Right cardiac atrium (tissue), 5 donors: ENCODE data around the gene SORL1. TPM values are rescaled to one million over a fixed set of nuclear protein-coding genes. Genes with fewer than 3 reads are reported as not detected.

Experiments used
- ATAC-seq, 2 donors: fragments of 200-7000 bp; cut with Tn5 transposase; one replicate each; pipeline versions ENCODE4 v1.8.0 to v1.9.1; 2020; ENCODE audit warnings: moderate library complexity in 2 of 2, mild to moderate bottlenecking in 1 of 2
- DNase-seq, 3 donors: peaks; one replicate each; pipeline ENCODE4 v3.0.0-alpha.2; 2020
- H3K27ac ChIP-seq: one replicate; pipeline ENCODE4 v1.5.1; 2013; ENCODE audit warnings: mild to moderate bottlenecking, low read length, control low read depth, moderate library complexity
- H3K27me3 ChIP-seq: one replicate; pipeline ENCODE4 v1.6.1; 2013; ENCODE audit not compliant: control insufficient read depth, insufficient read depth
- H3K4me1 ChIP-seq: one replicate; pipeline ENCODE4 v1.6.1; 2013; ENCODE audit warnings: low read length; ENCODE audit not compliant: control insufficient read depth, insufficient read depth
- H3K4me3 ChIP-seq: one replicate; pipeline ENCODE4 v1.5.1; 2013; ENCODE audit warnings: low read length, control low read depth
- H3K9me3 ChIP-seq: one replicate; pipeline ENCODE4 v1.6.1; 2013; ENCODE audit warnings: low read length; ENCODE audit not compliant: control insufficient read depth
- WGBS: extraction: QIAGEN DNeasy Blood & Tissue Kit; methylation state at CpG from one replicate; pipeline ENCODE4 v1.1.7; 2013; 5-methylcytosine and 5-hydroxymethylcytosine counted together
- intact Hi-C, 4 donors: fragments of 100-400 bp; cut with DNase I; formaldehyde crosslinking; loops; one replicate each; pipeline versions ENCODE4 v1.11.0 to v1.14.0; 2022 to 2023
- polyA plus RNA-seq: library from polyadenylated mRNA; stranded (reverse); fragments of 200-250 nt; gene quantifications from one replicate; pipeline ENCODE4 v1.2.3, GENCODE V29; 2013
- total RNA-seq, 4 donors: library from RNA; stranded (reverse); fragmentation: NEBNext Ultra II Directional; extraction: Animal tissue kit (Norgen Biotek cat#: 25700); gene quantifications; one replicate each; pipeline ENCODE4 v1.2.1, GENCODE V29; 2021
- donor health status: healthy with polysubstance abuse.
- donor health status: DM: no; HTN: yes; CAD: no.
- donor health status: DM: no; HTN: no; CAD: no.
- donor health status: DM: no; HTN: yes; CAD: no; lungs with severe emphysema.
- donor health status: DM: yes; HTN: yes; CAD: no.

SORL1 gene
- total and polyA plus RNA-seq, 5 donors: 0.57 to 9.2 (median 5.3) TPM

- Histone ChIP-seq H3K9me3 (no peaks in the 10 kb centered on the region), H3K4me1 (no peaks in the 10 kb centered on the region), H3K27me3 (no peaks in the 10 kb centered on the region), H3K4me3 (no peak overlapping the region), H3K27ac (no peak overlapping the region)
- ATAC-seq: no peak
- DNase-seq: no peak
- intact Hi-C loops: no loop called here
- WGBS: 91% methylated on average over 2 of the region's 2 CpGs
These were observed 10.6 kb upstream of the SORL1 start for GRCh38 chr11:121441521-121441920.

DNA sequence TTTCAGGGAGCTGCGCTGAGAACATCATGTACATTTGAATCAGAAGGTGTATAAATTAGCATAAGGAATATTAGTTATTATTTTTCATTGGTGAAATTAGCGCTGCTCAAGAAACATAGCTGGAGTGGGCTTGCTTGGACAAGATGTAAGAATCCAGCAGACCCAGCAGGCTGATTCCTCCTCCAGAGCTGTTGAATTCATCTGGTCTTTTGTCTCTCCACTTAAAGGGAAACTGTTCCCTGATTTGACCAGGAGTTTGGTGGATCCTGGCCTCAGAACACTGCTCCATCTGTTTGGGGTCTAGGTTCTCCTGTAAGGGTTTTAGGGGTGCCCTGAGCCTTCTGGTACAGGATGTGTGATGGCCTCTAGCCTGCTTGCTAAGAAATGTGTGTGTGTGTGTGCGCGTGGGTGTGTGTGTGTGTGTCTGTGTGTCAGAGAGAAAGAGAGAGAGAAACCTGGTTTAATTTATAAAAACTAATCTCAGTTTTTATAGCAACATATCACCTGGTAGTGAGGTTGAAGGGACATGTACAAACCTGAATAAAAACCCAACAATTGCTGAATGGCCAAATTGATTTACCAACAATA lies 8.3 kb upstream of the SORL1 start:
- WGBS: 94% methylated on average over 4 of the region's 4 CpGs
- H3K4me1 ChIP-seq: no peaks in the 10 kb centered on the region
- ATAC-seq (no peak), DNase-seq (no peak)
- no peak overlapping the region for H3K4me3 ChIP-seq
- no peaks in the 10 kb centered on the region for H3K27me3 ChIP-seq
- no peak overlapping the region for H3K27ac ChIP-seq
- H3K9me3 ChIP-seq: no peaks in the 10 kb centered on the region
- intact Hi-C loops: no loop called here

DNA sequence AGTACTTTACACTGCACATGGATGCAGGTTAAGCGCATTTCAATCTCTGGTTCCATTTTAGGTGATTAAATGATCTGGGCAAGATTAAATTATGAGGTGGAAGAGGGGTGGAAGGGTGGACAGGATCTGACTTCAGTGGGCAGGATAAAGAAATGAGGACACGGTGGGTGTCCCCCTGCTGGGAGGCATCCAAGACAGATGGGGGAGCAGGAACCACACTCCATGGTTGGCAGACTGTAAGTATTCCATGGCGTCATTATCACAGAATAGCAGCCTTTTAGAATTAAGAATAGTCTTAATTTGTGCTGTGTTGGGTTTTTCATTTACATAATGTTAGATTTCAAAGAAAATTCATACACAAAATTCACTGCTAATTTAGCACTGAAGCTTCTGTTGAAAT lies 7.6 kb upstream of the SORL1 start:
- no peak for ATAC-seq
- DNase-seq: no peak
- WGBS: 70% methylated on average over 3 of the region's 3 CpGs
- intact Hi-C loops: no loop called here
- H3K4me3 ChIP-seq: no peak overlapping the region
- H3K27me3 ChIP-seq: no peaks in the 10 kb centered on the region
- no peak overlapping the region for H3K27ac ChIP-seq
- no peaks in the 10 kb centered on the region for H3K4me1 ChIP-seq
- no peaks in the 10 kb centered on the region for H3K9me3 ChIP-seq

DNA sequence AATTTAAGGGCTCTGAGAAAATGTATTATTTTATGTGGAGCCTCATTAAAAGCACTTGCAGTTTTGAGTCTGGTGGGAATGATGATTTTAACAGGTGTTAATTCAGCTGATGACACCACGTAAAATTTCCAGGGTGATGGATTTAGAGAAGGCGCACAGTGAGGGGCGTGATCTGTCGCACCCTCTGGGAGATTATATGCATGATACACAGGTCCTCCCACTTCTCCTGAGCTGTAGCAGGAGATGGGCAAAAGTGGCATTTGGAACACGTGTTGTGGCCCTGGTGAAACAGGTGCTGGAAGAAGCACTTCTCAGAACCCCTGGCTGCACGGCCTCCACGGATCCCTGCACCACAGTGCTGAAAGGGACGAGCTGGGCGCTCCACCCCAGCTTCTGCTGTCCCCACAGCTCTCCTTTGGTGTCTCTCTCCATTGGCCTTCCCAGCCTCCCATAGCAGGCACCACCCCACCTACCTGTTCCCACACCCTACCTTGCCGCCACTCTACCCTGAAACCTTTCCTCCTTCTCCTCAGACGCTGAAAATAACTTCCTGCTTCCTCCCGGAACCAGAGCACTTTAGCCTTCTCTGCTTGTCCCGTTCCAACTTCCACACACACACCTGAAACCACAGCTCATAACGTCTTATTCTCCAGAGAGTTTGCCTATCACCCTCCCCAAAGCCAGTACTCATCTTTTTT lies 6.9 kb upstream of the SORL1 start:
- Histone ChIP-seq H3K27me3 (no peaks in the 10 kb centered on the region), H3K9me3 (no peaks in the 10 kb centered on the region), H3K4me1 (no peaks in the 10 kb centered on the region), H3K27ac (no peak overlapping the region), H3K4me3 (no peak overlapping the region)
- ATAC-seq (no peak), DNase-seq (no peak)
- intact Hi-C loops: no loop called here
- 82% methylated on average over 14 of the region's 14 CpGs for WGBS

DNA sequence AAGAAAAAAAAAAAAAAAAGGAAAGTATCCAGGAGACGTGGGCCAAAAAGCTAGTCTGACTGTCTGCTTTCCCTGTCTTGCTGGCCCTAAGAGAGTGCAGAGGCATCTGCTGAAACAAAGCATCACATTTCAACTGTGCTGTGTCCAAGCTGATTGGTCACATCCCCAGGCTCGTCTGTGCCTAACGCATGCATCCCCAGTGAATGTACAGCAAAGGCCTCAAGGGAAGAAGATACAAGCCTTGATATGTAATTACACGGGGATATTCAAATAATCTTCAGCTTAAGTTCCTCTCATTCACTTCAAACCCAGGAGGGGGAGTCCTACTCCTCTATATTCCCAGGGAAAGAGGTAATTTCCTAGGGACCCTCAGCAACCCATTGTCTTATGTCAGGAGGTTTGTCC lies 5.4 kb upstream of the SORL1 start:
- intact Hi-C loops: no loop called here
- 36% methylated on average over 4 of the region's 4 CpGs for WGBS
- H3K9me3 ChIP-seq: no peaks in the 10 kb centered on the region
- no peak overlapping the region for H3K4me3 ChIP-seq
- no peaks in the 10 kb centered on the region for H3K4me1 ChIP-seq
- H3K27me3 ChIP-seq: no peaks in the 10 kb centered on the region
- ATAC-seq (no peak), DNase-seq (no peak)
- no peak overlapping the region for H3K27ac ChIP-seq

- no peak overlapping the region for H3K4me3 ChIP-seq
- WGBS: 88% methylated on average over 4 of the region's 4 CpGs
- DNase-seq (no peak), ATAC-seq (no peak)
- no peaks in the 10 kb centered on the region for H3K27me3 ChIP-seq
- no peaks in the 10 kb centered on the region for H3K4me1 ChIP-seq
- no peaks in the 10 kb centered on the region for H3K9me3 ChIP-seq
- intact Hi-C loops: no loop called here
- no peak overlapping the region for H3K27ac ChIP-seq
These were observed 4.1 kb upstream of the SORL1 start for GRCh38 chr11:121448011-121448410.

DNA sequence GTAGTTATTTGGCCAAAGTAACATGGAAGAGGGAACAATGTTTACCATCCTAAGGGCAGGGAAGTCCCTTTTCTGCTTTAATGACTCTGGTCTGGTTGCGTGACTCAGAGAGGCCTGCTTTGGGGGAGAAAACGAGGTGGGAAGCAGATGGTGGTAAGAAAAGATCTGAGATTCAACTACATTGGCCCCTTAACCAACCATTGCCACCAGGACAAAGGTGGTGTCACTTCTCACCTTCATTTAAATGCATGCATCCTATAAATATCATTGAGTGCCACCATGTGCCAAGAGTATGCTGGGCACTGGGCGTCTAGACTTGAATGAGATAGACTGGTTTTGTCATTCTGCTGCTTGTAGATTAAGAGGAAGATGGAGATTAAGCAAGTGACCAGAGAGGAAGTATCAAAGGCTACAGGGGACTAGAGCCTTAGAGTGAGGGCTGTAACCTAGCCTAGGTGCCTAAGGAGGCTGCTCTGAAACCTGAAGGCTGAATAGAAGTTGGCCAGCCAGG lies 3.6 kb upstream of the SORL1 start:
- intact Hi-C loops: no loop called here
- no peak overlapping the region for H3K27ac ChIP-seq
- H3K4me1 ChIP-seq: no peaks in the 10 kb centered on the region
- DNase-seq: no peak
- 75% methylated on average over 3 of the region's 3 CpGs for WGBS
- H3K9me3 ChIP-seq: no peaks in the 10 kb centered on the region
- H3K27me3 ChIP-seq: no peaks in the 10 kb centered on the region
- ATAC-seq: no peak
- H3K4me3 ChIP-seq: no peak overlapping the region

DNA sequence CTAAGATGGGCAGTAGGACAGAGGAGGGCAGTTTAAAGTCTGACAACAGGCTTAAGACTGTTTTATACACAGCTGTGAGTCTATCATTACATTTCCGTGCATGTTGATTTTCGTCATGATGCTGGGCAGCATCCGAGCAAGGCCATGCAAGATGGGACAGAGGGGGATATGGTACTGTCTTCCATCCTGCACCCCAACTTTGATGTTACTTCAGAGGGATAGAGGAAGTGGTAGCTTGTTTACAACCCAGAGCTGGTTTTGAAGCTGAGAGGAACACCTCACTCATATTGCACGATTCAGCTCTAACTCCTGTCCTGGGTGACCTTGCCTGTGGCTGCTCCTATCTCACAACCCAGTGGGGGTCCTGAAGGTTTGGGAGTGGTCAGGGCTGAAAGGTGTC lies 3.0 kb upstream of the SORL1 start:
- H3K27ac ChIP-seq: no peak overlapping the region
- H3K27me3 ChIP-seq: no peaks in the 10 kb centered on the region
- DNase-seq (no peak), ATAC-seq (no peak)
- 85% methylated on average over 4 of the region's 4 CpGs for WGBS
- peaks cover 2% of the 10 kb centered on the region for H3K4me1 ChIP-seq
- H3K9me3 ChIP-seq: no peaks in the 10 kb centered on the region
- intact Hi-C loops: no loop called here
- no peak overlapping the region for H3K4me3 ChIP-seq

- H3K27me3 ChIP-seq: no peaks in the 10 kb centered on the region
- H3K4me3 ChIP-seq: no peak overlapping the region
- H3K27ac ChIP-seq: no peak overlapping the region
- H3K4me1 ChIP-seq: peaks cover 2% of the 10 kb centered on the region
- H3K9me3 ChIP-seq: no peaks in the 10 kb centered on the region
- DNase-seq: no peak
- intact Hi-C loops: loop anchor here in 2 of 4 donors (5.0 to 10.0 kb wide), 2 partner anchors 122 to 125 kb away; no protein-coding TSS in a partner anchor
- WGBS: 92% methylated on average over 2 of the region's 2 CpGs
- ATAC-seq: no peak
These were observed 2.5 kb upstream of the SORL1 start for GRCh38 chr11:121449626-121450025.

- Histone ChIP-seq H3K4me3 (no peak overlapping the region), H3K27ac (no peak overlapping the region), H3K27me3 (no peaks in the 10 kb centered on the region), H3K4me1 (peaks cover 2% of the 10 kb centered on the region), H3K9me3 (no peaks in the 10 kb centered on the region)
- 85% methylated on average over 1 of the region's 1 CpG for WGBS
- DNase-seq: no peak
- no peak for ATAC-seq
- intact Hi-C loops: loop anchor here in 2 of 4 donors (5.0 to 10.0 kb wide), 2 partner anchors 123 to 124 kb away; no protein-coding TSS in a partner anchor
These were observed 1.7 kb upstream of the SORL1 start for GRCh38 chr11:121450401-121450800.

GRCh38 chr11:121451178-121451985 lies 732 bp upstream of the SORL1 start:
- Histone ChIP-seq H3K27ac (no peak overlapping the region), H3K4me1 (peaks cover 2% of the 10 kb centered on the region), H3K4me3 (peak overlapping the region; percentile 37), H3K9me3 (no peaks in the 10 kb centered on the region), H3K27me3 (no peaks in the 10 kb centered on the region)
- DNase-seq (no peak), ATAC-seq (peak; percentile 28 to 38)
- intact Hi-C loops: loop anchor here in 2 of 4 donors (5.0 to 10.0 kb wide), 2 partner anchors 123 to 124 kb away; no protein-coding TSS in a partner anchor
- WGBS: 38% methylated on average over 22 of the region's 22 CpGs
